ENCODE data around the gene HOXC9. TPM values are rescaled to one million over a fixed set of nuclear protein-coding genes. Genes with fewer than 3 reads are reported as not detected.

The HOXC9 gene
- polyA plus RNA-seq, 1 donor = 17.4 TPM

Other genes with a start within 250 kb of the HOXC9 start
- not detected for gene CISTR, start 248.2 kb upstream of the HOXC9 start, polyA plus RNA-seq (ENCODE audit: insufficient read length)
- 0.10 TPM for gene HOXC13, start 61.3 kb upstream of the HOXC9 start, polyA plus RNA-seq (ENCODE audit: insufficient read length)
- gene HOXC12, start 45.3 kb upstream of the HOXC9 start, polyA plus RNA-seq (ENCODE audit: insufficient read length) = 0.48 TPM
- 7.1 TPM for gene HOXC11, start 27.0 kb upstream of the HOXC9 start, polyA plus RNA-seq (ENCODE audit: insufficient read length)
- 7.6 TPM for gene HOTAIR, start 25.2 kb upstream of the HOXC9 start, polyA plus RNA-seq (ENCODE audit: insufficient read length)
- gene HOXC10, start 15.0 kb upstream of the HOXC9 start, polyA plus RNA-seq (ENCODE audit: insufficient read length) = 57.9 TPM
- gene HOXC8, start 8.8 kb downstream of the HOXC9 start, polyA plus RNA-seq (ENCODE audit: insufficient read length) = 6.6 TPM
- gene HOXC6, start 28.3 kb downstream of the HOXC9 start, polyA plus RNA-seq (ENCODE audit: insufficient read length) = 16.3 TPM
- gene HOXC5, start 32.9 kb downstream of the HOXC9 start, polyA plus RNA-seq (ENCODE audit: insufficient read length) = 1.8 TPM
- 21.4 TPM for gene HOXC4, start 53.7 kb downstream of the HOXC9 start, polyA plus RNA-seq (ENCODE audit: insufficient read length)
- 27.6 TPM for gene SMUG1, start 188.8 kb downstream of the HOXC9 start, polyA plus RNA-seq (ENCODE audit: insufficient read length)

All from hindlimb muscle (tissue), 1 donor.